OCI-LY1 (cell line): ENCODE results near the gene IMP3.
"Not testable (repeated sequence)": the region's sequence is repeated elsewhere in the genome, so short reads cannot be mapped to it uniquely, and the experiment has no call there.

Experiments used
- H2AFZ ChIP-seq: fragments of 200-600 bp; sonication (generic), shearing (Covaris generic); 2 replicates; pipeline ENCODE4 v1.6.0; 2014; ENCODE audit warnings: antibody characterized with exemption, mild to moderate bottlenecking, low read length
- H3F3A ChIP-seq: fragments of 200-600 bp; sonication (generic), shearing (Covaris generic); 2 replicates; pipeline ENCODE4 v1.6.0; 2014; ENCODE audit warnings: mild to moderate bottlenecking, antibody characterized with exemption, low read length, moderate library complexity; ENCODE audit not compliant: insufficient read depth
- H3K27ac ChIP-seq: fragments of 200-600 bp; sonication (generic); 2 replicates; pipeline ENCODE4 v1.5.1; 2014; ENCODE audit warnings: low read length, mixed run types, mild to moderate bottlenecking, low read depth; ENCODE audit not compliant: poor library complexity, severe bottlenecking
- H3K27me3 ChIP-seq: fragments of 200-600 bp; sonication (generic); 2 replicates; pipeline ENCODE4 v1.6.0; 2014; ENCODE audit warnings: antibody characterized with exemption, mild to moderate bottlenecking, low read length, moderate library complexity; ENCODE audit not compliant: insufficient read depth
- H3K36me3 ChIP-seq: fragments of 200-600 bp; sonication (generic); 2 replicates; pipeline ENCODE4 v1.6.1; 2014; ENCODE audit warnings: mild to moderate bottlenecking, antibody characterized with exemption, low read length, moderate library complexity, mixed read lengths; ENCODE audit not compliant: insufficient read depth
- H3K4me1 ChIP-seq: fragments of 200-600 bp; sonication (generic); 2 replicates; pipeline ENCODE4 v1.5.1; 2014; ENCODE audit warnings: mild to moderate bottlenecking, low read length, moderate library complexity; ENCODE audit not compliant: insufficient read depth, severe bottlenecking
- H3K4me2 ChIP-seq: fragments of 200-600 bp; sonication (generic), shearing (Covaris generic); 2 replicates; pipeline ENCODE4 v1.6.1; 2014; ENCODE audit warnings: low read length
- H3K4me3 ChIP-seq: fragments of 200-600 bp; sonication (generic); 2 replicates; pipeline ENCODE4 v1.5.1; 2014; ENCODE audit warnings: low read length, low read depth, mild to moderate bottlenecking, mixed read lengths; ENCODE audit not compliant: poor library complexity, severe bottlenecking
- H3K79me2 ChIP-seq: fragments of 200-600 bp; shearing (Covaris generic); 2 replicates; pipeline ENCODE4 v1.6.1; 2016; ENCODE audit warnings: mixed run types, low read length, mixed read lengths; ENCODE audit not compliant: insufficient read depth
- H3K9ac ChIP-seq: fragments of 200-600 bp; sonication (generic), shearing (Covaris generic); 2 replicates; pipeline ENCODE4 v1.6.1; 2014; ENCODE audit warnings: mild to moderate bottlenecking, low read length, mixed read lengths
- H3K9me2 ChIP-seq: fragments of 200-600 bp; sonication (generic), shearing (Covaris generic); 2 replicates; pipeline ENCODE4 v1.6.1; 2014; ENCODE audit warnings: low read depth, mild to moderate bottlenecking, low read length, mixed read lengths
- H3K9me3 ChIP-seq: fragments of 200-600 bp; shearing (Covaris generic); 2 replicates; pipeline ENCODE4 v1.6.1; 2014; ENCODE audit warnings: low read length, mixed read lengths
- H4K20me1 ChIP-seq: fragments of 200-600 bp; sonication (generic), shearing (Covaris generic); 2 replicates; pipeline ENCODE4 v1.6.0; 2016; ENCODE audit warnings: mild to moderate bottlenecking, low read length; ENCODE audit not compliant: insufficient read depth
- CTCF ChIP-seq: fragments of 200-600 bp; sonication (generic), shearing (Covaris generic); IDR thresholded peaks from 2 replicates; pipeline ENCODE4 v1.5.1; 2017; ENCODE audit warnings: mild to moderate bottlenecking, antibody characterized with exemption, low read length, moderate library complexity, mixed read lengths
- EZH2 ChIP-seq: fragments of 200-600 bp; sonication (generic), shearing (Covaris generic); IDR thresholded peaks from 2 replicates; pipeline ENCODE4 v1.8.0; 2017; ENCODE audit warnings: borderline replicate concordance, mixed run types, mild to moderate bottlenecking, antibody characterized with exemption, low read length, moderate library complexity, mixed read lengths

IMP3 gene

GRCh38 chr15:75682181-75683135 is 42.4 kb upstream of the IMP3 start:
- Histone ChIP-seq H3K4me1 (no peaks in the 10 kb centered on the region), H4K20me1 (no peaks in the 10 kb centered on the region), H3K4me3 (no peak overlapping the region), H3K4me2 (no peak overlapping the region), H3K36me3 (no peaks in the 10 kb centered on the region), H3F3A (no peaks in the 10 kb centered on the region), H3K9me2 (no peaks in the 10 kb centered on the region), H3K79me2 (no peaks in the 10 kb centered on the region), H3K27ac (no peak overlapping the region), H3K9ac (no peak overlapping the region), H2AFZ (no peak overlapping the region), H3K27me3 (no peaks in the 10 kb centered on the region), H3K9me3 (no peaks in the 10 kb centered on the region)
- TF ChIP-seq EZH2 = no peak
- TF ChIP-seq CTCF = no peak

GRCh38 chr15:75680007-75680789 is 40.2 kb upstream of the IMP3 start:
- no peaks in the 10 kb centered on the region for H4K20me1 ChIP-seq
- no peaks in the 10 kb centered on the region for H3K79me2 ChIP-seq

GRCh38 chr15:75678324-75678690 is 38.3 kb upstream of the IMP3 start:
- not testable (repeated sequence) for H4K20me1 ChIP-seq, H3K9me2 ChIP-seq, H3K9ac ChIP-seq, H3K9me3 ChIP-seq, H3K4me2 ChIP-seq, H3F3A ChIP-seq, H3K4me1 ChIP-seq, H2AFZ ChIP-seq, H3K4me3 ChIP-seq, H3K27ac ChIP-seq, H3K27me3 ChIP-seq, H3K36me3 ChIP-seq, H3K79me2 ChIP-seq

More at GRCh38 chr15:75680007-75680789, 40.2 kb upstream of the IMP3 start:
- TF ChIP-seq CTCF (no peak), EZH2 (no peak)
- Histone ChIP-seq H3K9ac (no peak overlapping the region), H3K9me2 (no peaks in the 10 kb centered on the region), H3K9me3 (no peaks in the 10 kb centered on the region), H3F3A (no peaks in the 10 kb centered on the region), H3K27ac (no peak overlapping the region), H3K36me3 (no peaks in the 10 kb centered on the region), H3K4me3 (no peak overlapping the region), H2AFZ (no peak overlapping the region), H3K4me2 (no peak overlapping the region), H3K27me3 (no peaks in the 10 kb centered on the region), H3K4me1 (no peaks in the 10 kb centered on the region)
